SK-N-SH treated with all-trans-retinoic acid at 6 μM for 48 hours (cell line): Measurements from ENCODE around the gene IGDCC3.

Experiments
- ATAC-seq: fragments of 200-7000 bp; cut with Tn5 transposase; 3 replicates; pipeline ENCODE4 v1.9.1; 2020; ENCODE audit warnings: mild to moderate bottlenecking, moderate library complexity
- ARNTL ChIP-seq: fragments of 450-650 bp; formaldehyde crosslinking; IDR thresholded peaks from 2 replicates; pipeline ENCODE4 v1.5.0; 2020; ENCODE audit warnings: low read depth, mild to moderate bottlenecking, moderate library complexity, borderline replicate concordance
- BACH2 ChIP-seq: fragments of 250-450 bp; sonication (Bioruptor Pico); IDR thresholded peaks from 2 replicates; pipeline ENCODE4 v1.9.0; 2021; ENCODE audit warnings: mild to moderate bottlenecking, borderline replicate concordance
- CSDC2 ChIP-seq: fragments of 250-450 bp; sonication (Bioruptor Pico); IDR thresholded peaks from 2 replicates; pipeline ENCODE4 v1.5.0; 2020; ENCODE audit warnings: mild to moderate bottlenecking, moderate library complexity
- ESRRG ChIP-seq: fragments of 250-450 bp; sonication (Bioruptor Pico); IDR thresholded peaks from 2 replicates; pipeline ENCODE4 v1.6.1; 2021; ENCODE audit warnings: mild to moderate bottlenecking
- GLIS3 ChIP-seq: fragments of 250-450 bp; sonication (Bioruptor Pico); IDR thresholded peaks from 2 replicates; pipeline ENCODE4 v1.5.0; 2020; ENCODE audit warnings: mild to moderate bottlenecking, moderate library complexity
- ISL1 ChIP-seq: fragments of 250-450 bp; sonication (Bioruptor Pico); IDR thresholded peaks from 2 replicates; pipeline ENCODE4 v2.1.2; 2022; ENCODE audit warnings: mild to moderate bottlenecking, moderate library complexity
- OSR1 ChIP-seq: fragments of 250-450 bp; sonication (Bioruptor Pico); IDR thresholded peaks from 2 replicates; pipeline ENCODE4 v1.8.0; 2022; ENCODE audit warnings: moderate library complexity, mild to moderate bottlenecking, inconsistent platforms
- PPARA ChIP-seq: fragments of 250-450 bp; sonication (Bioruptor Pico); IDR thresholded peaks from 2 replicates; pipeline ENCODE4 v1.5.0; 2020; ENCODE audit warnings: mild to moderate bottlenecking, borderline replicate concordance
- RARB ChIP-seq: fragments of 250-450 bp; sonication (Bioruptor Pico); IDR thresholded peaks from 2 replicates; pipeline ENCODE4 v1.8.0; 2021; ENCODE audit warnings: mild to moderate bottlenecking, moderate library complexity
- SNAI2 ChIP-seq: fragments of 250-450 bp; sonication (Bioruptor Pico); IDR thresholded peaks from 2 replicates; pipeline ENCODE4 v1.5.0; 2020; ENCODE audit warnings: mild to moderate bottlenecking, moderate library complexity
- TCF4 ChIP-seq: fragments of 250-450 bp; sonication (Bioruptor Pico); IDR thresholded peaks from 2 replicates; pipeline ENCODE4 v1.8.0; 2021; ENCODE audit warnings: mild to moderate bottlenecking, moderate library complexity, borderline replicate concordance
- TOX ChIP-seq: fragments of 250-450 bp; sonication (Bioruptor Pico); IDR thresholded peaks from 2 replicates; pipeline ENCODE4 v1.8.0; 2021; ENCODE audit warnings: mild to moderate bottlenecking, moderate library complexity, borderline replicate concordance
- ZC3H10 ChIP-seq: fragments of 250-450 bp; sonication (Bioruptor Pico); IDR thresholded peaks from 2 replicates; pipeline ENCODE4 v1.5.1; 2021; ENCODE audit warnings: mild to moderate bottlenecking, moderate library complexity
- ZFP3 ChIP-seq: fragments of 250-450 bp; sonication (Bioruptor Pico); IDR thresholded peaks from 2 replicates; pipeline ENCODE4 v1.5.0; 2020; ENCODE audit warnings: mild to moderate bottlenecking, moderate library complexity
- ZFP30 ChIP-seq: fragments of 450-650 bp; formaldehyde crosslinking; IDR thresholded peaks from 2 replicates; pipeline ENCODE4 v1.5.0; 2022; ENCODE audit warnings: mild to moderate bottlenecking, moderate library complexity
- ZNF565 ChIP-seq: fragments of 450-650 bp; formaldehyde crosslinking; conservative IDR thresholded peaks from 2 replicates; pipeline ENCODE4 v1.5.0; 2020; ENCODE audit warnings: low read depth, mild to moderate bottlenecking, moderate library complexity
- ZNF70 ChIP-seq: fragments of 450-650 bp; formaldehyde crosslinking; IDR thresholded peaks from 2 replicates; pipeline ENCODE4 v1.5.0; 2020; ENCODE audit warnings: mild to moderate bottlenecking, moderate library complexity
- ZNF8 ChIP-seq: fragments of 450-650 bp; formaldehyde crosslinking; IDR thresholded peaks from 2 replicates; pipeline ENCODE4 v1.5.0; 2020; ENCODE audit warnings: mild to moderate bottlenecking, moderate library complexity
- TF ChIP-seq, protein P1 (sequence below): fragments of 250-450 bp; sonication (Bioruptor Pico); IDR thresholded peaks from 2 replicates; pipeline ENCODE4 v1.5.1; 2020; ENCODE audit warnings: low read depth, mild to moderate bottlenecking, moderate library complexity
- TF ChIP-seq, protein P2 (sequence below): fragments of 250-450 bp; sonication (Bioruptor Pico); IDR thresholded peaks from 2 replicates; pipeline ENCODE4 v1.8.0; 2020; ENCODE audit warnings: mild to moderate bottlenecking, moderate library complexity, borderline replicate concordance
- TF ChIP-seq, protein P3 (sequence below): fragments of 250-450 bp; sonication (Bioruptor Pico); IDR thresholded peaks from 2 replicates; pipeline ENCODE4 v1.5.0; 2020; ENCODE audit warnings: mild to moderate bottlenecking, moderate library complexity
- TF ChIP-seq, protein P4 (sequence below): fragments of 250-450 bp; sonication (Bioruptor Pico); IDR thresholded peaks from 2 replicates; pipeline ENCODE4 v1.8.0; 2021; ENCODE audit warnings: low read depth, mild to moderate bottlenecking, moderate library complexity, borderline replicate concordance
- TF ChIP-seq, protein P5 (sequence below): fragments of 250-450 bp; sonication (Bioruptor Pico); IDR thresholded peaks from 2 replicates; pipeline ENCODE4 v1.5.1; 2021; ENCODE audit warnings: mild to moderate bottlenecking, moderate library complexity

Gene IGDCC3

DNA sequence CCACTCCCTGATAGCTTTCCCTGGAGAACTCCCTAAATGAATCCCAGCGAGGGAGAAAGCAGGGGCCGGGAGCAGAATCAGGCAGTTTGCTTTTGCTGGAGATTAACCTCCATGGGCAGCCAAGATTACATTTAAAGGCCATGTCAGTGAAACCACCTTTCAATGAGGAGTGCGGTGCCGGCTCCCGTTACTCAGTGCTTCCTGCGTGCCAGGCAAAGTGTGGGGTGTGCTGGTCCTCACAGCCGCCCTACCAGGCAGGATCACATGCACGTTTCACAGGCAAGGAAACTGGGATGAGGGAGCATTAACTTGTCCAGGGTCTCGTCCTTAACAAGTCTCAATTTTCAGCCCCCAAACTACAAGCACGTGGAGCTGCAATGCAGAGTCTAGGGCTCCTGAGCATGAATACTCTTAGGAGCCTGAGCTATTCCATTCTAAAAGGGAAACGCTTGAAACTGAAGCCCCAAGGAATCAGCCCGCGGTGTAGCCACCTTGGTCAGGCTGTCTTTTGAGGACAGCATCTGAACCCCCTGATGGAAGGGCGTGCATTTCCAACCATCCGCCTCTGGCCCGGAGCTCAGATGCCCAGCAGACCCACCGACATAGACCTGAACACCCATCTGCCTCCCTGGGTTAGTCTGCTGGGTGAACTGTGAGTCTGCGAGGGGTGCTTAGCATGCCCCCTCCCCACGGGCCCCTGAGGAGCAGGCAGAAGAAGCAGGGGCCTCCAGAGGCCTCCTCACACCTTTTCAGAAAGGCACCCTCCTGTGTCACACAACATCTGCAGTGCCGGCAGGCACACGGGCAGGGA, 5.6 kb downstream of the IGDCC3 start:
- ATAC-seq: no peak
- TF ChIP-seq ESRRG: no peak
- TF ChIP-seq ZNF565 (CRISPR knock-in tag): no peak
- no peak for TF ChIP-seq OSR1 (CRISPR knock-in tag)
- TF ChIP-seq, protein P1, sequence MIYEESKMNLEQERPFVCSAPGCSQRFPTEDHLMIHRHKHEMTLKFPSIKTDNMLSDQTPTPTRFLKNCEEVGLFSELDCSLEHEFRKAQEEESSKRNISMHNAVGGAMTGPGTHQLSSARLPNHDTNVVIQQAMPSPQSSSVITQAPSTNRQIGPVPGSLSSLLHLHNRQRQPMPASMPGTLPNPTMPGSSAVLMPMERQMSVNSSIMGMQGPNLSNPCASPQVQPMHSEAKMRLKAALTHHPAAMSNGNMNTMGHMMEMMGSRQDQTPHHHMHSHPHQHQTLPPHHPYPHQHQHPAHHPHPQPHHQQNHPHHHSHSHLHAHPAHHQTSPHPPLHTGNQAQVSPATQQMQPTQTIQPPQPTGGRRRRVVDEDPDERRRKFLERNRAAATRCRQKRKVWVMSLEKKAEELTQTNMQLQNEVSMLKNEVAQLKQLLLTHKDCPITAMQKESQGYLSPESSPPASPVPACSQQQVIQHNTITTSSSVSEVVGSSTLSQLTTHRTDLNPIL: no peak
- no peak for TF ChIP-seq ZFP3 (CRISPR knock-in tag)
- no peak for TF ChIP-seq PPARA (CRISPR knock-in tag)
- TF ChIP-seq ARNTL (CRISPR knock-in tag): no peak
- no peak for TF ChIP-seq SNAI2 (CRISPR knock-in tag)
- TF ChIP-seq CSDC2 (CRISPR knock-in tag): no peak
- TF ChIP-seq ZC3H10 (CRISPR knock-in tag): no peak
- TF ChIP-seq, protein P2, sequence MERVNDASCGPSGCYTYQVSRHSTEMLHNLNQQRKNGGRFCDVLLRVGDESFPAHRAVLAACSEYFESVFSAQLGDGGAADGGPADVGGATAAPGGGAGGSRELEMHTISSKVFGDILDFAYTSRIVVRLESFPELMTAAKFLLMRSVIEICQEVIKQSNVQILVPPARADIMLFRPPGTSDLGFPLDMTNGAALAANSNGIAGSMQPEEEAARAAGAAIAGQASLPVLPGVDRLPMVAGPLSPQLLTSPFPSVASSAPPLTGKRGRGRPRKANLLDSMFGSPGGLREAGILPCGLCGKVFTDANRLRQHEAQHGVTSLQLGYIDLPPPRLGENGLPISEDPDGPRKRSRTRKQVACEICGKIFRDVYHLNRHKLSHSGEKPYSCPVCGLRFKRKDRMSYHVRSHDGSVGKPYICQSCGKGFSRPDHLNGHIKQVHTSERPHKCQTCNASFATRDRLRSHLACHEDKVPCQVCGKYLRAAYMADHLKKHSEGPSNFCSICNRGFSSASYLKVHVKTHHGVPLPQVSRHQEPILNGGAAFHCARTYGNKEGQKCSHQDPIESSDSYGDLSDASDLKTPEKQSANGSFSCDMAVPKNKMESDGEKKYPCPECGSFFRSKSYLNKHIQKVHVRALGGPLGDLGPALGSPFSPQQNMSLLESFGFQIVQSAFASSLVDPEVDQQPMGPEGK (CRISPR knock-in tag): no peak
- no peak for TF ChIP-seq RARB (CRISPR knock-in tag)
- TF ChIP-seq, protein P3, sequence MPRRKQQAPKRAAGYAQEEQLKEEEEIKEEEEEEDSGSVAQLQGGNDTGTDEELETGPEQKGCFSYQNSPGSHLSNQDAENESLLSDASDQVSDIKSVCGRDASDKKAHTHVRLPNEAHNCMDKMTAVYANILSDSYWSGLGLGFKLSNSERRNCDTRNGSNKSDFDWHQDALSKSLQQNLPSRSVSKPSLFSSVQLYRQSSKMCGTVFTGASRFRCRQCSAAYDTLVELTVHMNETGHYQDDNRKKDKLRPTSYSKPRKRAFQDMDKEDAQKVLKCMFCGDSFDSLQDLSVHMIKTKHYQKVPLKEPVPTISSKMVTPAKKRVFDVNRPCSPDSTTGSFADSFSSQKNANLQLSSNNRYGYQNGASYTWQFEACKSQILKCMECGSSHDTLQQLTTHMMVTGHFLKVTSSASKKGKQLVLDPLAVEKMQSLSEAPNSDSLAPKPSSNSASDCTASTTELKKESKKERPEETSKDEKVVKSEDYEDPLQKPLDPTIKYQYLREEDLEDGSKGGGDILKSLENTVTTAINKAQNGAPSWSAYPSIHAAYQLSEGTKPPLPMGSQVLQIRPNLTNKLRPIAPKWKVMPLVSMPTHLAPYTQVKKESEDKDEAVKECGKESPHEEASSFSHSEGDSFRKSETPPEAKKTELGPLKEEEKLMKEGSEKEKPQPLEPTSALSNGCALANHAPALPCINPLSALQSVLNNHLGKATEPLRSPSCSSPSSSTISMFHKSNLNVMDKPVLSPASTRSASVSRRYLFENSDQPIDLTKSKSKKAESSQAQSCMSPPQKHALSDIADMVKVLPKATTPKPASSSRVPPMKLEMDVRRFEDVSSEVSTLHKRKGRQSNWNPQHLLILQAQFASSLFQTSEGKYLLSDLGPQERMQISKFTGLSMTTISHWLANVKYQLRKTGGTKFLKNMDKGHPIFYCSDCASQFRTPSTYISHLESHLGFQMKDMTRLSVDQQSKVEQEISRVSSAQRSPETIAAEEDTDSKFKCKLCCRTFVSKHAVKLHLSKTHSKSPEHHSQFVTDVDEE: no peak
- no peak for TF ChIP-seq ZNF70
- TF ChIP-seq TCF4 (CRISPR knock-in tag): no peak
- no peak for TF ChIP-seq BACH2
- TF ChIP-seq TOX (CRISPR knock-in tag): no peak
- TF ChIP-seq, protein P4, sequence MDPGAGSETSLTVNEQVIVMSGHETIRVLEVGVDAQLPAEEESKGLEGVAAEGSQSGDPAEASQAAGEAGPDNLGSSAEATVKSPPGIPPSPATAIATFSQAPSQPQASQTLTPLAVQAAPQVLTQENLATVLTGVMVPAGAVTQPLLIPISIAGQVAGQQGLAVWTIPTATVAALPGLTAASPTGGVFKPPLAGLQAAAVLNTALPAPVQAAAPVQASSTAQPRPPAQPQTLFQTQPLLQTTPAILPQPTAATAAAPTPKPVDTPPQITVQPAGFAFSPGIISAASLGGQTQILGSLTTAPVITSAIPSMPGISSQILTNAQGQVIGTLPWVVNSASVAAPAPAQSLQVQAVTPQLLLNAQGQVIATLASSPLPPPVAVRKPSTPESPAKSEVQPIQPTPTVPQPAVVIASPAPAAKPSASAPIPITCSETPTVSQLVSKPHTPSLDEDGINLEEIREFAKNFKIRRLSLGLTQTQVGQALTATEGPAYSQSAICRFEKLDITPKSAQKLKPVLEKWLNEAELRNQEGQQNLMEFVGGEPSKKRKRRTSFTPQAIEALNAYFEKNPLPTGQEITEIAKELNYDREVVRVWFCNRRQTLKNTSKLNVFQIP (CRISPR knock-in tag): no peak
- TF ChIP-seq ISL1 (CRISPR knock-in tag): no peak
- TF ChIP-seq, protein P5, sequence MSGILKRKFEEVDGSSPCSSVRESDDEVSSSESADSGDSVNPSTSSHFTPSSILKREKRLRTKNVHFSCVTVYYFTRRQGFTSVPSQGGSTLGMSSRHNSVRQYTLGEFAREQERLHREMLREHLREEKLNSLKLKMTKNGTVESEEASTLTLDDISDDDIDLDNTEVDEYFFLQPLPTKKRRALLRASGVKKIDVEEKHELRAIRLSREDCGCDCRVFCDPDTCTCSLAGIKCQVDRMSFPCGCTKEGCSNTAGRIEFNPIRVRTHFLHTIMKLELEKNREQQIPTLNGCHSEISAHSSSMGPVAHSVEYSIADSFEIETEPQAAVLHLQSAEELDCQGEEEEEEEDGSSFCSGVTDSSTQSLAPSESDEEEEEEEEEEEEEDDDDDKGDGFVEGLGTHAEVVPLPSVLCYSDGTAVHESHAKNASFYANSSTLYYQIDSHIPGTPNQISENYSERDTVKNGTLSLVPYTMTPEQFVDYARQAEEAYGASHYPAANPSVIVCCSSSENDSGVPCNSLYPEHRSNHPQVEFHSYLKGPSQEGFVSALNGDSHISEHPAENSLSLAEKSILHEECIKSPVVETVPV: no peak
- TF ChIP-seq, all 23 proteins: peak for 0

DNA sequence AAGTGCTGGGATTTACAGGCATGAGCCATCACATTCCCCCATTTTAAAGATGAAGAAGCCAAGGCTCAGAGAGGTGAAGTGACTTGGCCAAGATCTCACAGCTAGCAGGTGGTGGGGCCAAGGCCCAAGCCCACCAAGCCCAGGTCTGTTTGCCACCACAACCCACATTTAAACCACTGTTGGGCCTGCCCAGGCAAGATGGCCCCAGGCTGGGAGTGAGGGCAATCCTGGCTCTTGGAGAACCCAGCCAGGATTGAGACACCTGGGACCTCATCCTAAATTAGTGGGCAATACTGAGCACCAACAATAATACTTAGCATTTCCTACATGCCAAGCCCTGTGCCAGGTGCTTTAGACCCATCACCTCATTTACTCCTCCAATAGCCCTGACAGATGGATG, 6.9 kb downstream of the IGDCC3 start:
- no peak for ATAC-seq
- TF ChIP-seq GLIS3 (no peak), ZNF8 (CRISPR knock-in tag) (no peak), ZFP30 (no peak), CSDC2 (CRISPR knock-in tag) (no peak)
- TF ChIP-seq, protein P5: no peak
- TF ChIP-seq, protein P3: no peak
